NCI-H446 (cell line): Measurements from ENCODE around the gene FATE1.

Source experiments
- DNase-seq, 2 experiments: peaks; one replicate each; lab custom pipeline; 2025; lab: John Stamatoyannopoulos, UW

The FATE1 gene

GRCh38 chrX:151704041-151704663 lies 11.7 kb upstream of the FATE1 start:
- no peak for DNase-seq

DNA sequence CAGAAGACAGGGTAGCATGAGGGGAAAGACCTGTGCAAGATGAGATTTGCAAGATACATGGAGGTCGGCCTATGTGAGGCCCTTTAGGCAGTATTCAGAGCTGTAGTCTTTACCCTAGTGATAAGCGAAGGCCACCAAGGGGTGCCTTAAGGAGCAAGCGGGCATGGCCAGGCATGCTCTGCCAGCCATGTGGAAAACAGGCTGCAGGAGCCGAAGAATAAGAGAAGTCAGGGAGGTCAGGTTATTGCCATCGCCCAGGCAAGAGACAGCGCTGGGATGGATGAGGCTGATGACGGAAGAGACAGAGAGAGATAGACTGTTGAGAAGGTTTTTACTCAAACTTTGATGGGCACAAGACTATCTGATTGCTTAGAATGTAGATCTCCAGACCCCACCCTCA lies 7.0 kb upstream of the FATE1 start:
- DNase-seq: no peak

GRCh38 chrX:151710457-151710856 lies 5.4 kb upstream of the FATE1 start:
- no peak for DNase-seq

GRCh38 chrX:151711154-151711553 lies 4.7 kb upstream of the FATE1 start:
- DNase-seq: no peak

DNA sequence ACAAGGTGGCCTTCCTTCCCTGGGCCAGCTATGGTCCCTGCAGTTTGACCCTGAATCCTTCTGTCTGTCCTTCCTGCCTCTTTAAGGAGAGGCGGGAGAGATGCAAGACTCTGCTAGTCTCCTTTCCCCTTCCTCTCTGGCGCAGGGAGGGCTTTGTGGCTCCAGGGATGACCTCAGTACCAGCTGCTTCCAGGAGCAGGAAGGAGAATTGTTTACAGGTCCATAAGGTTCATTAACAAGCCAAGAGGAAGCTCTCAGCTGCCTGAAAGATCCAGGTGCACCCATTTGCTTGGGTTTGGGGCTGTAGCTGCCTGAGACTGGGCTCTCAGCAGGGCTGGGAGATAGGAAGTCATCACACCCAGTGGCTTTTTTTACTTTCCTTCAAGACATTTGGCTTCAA lies 4.0 kb upstream of the FATE1 start:
- no peak for DNase-seq

DNA sequence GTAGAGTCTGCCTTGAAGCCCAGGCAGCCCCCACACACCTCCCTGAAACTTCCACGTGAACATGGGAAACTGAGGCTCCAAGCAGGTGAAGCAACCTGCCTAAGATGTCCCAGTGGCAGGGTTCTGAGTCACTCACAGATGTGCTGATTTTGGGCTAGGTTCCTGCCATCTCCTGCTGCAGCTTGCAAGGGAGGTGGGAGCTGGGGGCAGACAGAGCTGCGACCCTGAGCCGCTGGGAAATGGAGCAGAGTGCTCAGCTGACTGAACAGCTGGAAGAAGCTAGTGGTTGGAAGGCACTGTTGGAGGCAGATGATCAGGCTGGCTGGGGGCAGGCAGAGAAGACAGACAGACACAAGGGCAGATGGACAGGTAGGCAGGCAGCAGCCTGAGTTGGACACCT lies 3.6 kb upstream of the FATE1 start:
- no peak for DNase-seq

DNA sequence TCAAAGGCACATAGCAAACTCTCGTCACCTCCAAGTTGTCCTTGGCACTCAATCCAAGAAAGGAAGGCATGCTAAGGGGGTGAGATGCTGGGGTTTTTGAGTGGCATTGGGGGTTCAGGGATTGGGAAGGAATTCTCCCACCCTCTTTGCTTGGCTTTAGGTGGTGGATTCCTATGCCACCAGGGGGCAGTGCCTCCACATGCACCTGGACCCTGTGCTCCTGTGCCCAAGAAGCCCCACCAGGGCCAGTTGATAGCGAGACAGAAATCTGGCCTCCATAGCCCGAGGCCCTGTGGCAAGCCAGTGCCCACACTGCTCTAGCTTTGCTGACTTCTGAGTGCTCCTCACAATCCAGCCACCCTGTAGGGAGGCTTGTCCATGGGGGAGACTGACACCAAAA lies 2.0 kb upstream of the FATE1 start:
- no peak for DNase-seq

DNA sequence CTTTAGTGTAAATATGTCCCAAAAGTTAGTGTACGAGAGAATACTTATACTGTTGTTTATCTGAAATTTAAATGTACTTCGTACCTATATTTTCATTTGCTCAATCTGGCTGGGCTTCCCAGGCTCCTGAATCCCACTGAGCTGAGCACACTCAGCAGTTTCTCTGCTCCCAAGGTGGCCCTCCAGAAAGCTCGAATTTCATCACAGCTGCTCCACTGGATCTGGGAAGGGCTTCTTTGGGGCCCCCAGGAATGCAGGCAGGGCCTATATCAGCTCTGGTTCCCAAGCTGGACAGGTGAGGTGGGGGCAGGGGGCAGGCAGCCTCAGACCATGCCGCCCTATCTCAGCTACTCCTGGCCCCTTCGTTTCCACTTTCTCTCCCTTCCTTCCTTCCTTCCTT lies 1.5 kb upstream of the FATE1 start:
- DNase-seq: no peak

GRCh38 chrX:151722241-151722846 lies 6.5 kb downstream of the FATE1 start:
- DNase-seq: no peak

DNA sequence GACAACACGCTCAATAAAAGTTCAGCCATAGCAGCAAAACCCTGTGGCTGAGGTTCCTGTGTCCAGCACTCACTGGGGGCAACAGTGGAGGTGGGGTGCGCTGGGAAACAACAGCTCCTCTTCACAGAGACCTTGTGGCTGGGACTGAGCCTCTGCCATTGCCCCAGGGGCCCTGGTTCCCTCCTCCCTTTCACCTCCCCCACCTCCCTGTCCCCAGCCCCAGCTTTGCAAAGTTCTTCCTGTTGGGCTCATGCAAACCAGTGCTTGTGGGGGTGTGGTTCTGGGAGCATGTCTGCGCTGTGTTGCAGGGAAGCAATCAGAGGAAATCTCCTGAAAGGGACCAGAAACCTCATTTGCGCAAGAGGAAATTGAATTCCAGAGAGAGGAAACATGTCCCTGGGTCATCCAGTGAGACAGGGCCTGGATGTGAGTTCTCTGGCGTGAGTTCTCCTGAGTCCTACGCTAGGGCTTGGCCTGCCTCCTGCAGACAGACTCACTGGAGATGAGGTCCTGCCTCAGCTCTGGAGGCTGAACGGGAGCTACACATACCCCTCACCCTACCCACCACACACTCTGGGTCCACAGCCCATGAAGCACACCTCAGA lies 7.4 kb downstream of the FATE1 start:
- no peak for DNase-seq

DNA sequence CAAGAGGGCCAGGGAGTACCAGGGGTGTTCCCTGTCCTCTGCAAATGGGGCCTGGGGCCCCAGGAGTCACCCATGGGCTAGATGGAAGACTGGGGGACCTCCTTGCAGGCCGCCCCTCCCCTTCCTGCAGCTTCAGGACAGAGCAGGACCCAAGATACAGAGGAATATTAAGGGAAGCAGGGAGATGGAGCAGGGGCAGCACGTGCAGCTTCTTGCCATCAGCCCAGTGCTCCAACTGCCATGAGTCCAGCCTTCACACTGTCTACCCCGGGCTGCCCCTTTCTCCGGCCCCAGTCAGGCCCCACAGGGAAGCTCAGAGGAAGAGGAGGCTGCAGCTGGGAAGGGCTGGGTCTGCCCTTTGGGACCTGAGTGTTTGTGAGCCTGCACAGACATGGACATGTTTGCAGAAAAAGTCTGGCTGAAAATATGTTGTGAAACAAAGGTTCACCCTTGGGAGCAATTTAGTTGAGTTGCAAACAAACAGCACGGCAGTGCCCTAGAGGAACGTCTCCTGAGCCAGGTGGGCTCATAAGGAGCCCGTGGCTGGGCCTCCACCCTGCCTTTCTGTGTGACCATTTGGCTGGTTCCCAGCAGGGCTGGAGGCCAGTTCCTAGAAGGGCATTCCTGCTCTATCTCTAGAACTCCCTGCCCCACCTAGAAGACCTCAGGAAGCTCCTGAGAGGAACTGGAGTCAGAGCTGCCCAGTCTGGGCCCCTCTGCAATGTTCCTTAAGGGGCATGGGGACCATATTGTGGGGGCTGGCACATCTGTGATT lies 8.9 kb downstream of the FATE1 start:
- no peak for DNase-seq

DNA sequence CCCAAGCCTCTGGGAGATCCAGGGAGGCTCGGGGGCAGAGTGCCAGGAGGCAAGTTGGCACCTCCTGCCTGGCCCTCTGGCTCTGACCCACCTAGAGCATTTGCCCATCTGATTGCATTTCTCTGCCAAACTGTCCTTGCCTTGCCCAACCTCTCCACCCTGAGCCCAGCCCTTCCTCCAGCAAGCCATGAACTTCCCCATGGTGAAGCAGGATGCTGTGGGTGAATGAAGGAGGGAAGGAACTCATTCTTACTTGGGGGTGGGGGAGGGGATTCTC lies 9.4 kb downstream of the FATE1 start:
- no peak for DNase-seq

GRCh38 chrX:151726751-151727150 lies 10.9 kb downstream of the FATE1 start:
- DNase-seq: no peak

DNA sequence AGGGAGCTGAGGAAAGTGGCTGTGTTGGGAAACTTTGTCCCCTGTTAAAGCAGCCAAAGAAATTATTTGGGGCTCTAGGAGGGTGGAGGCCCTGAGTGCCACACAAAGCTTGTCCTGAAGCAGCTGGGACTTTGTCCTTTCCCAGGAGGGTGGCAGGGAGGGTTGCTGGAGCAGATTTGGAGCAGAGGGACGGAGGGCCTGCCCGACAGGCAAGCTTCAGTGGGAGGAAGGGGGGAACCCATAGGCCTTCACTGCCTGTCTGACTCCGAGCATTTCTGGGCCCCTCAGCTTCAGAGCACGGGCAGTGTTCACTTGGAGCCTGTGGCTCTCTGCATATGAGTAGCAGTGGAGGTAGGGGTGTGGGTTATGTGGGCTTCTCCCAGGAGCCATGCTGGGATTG lies 11.5 kb downstream of the FATE1 start:
- DNase-seq: no peak

GRCh38 chrX:151729056-151729725 lies 13.4 kb downstream of the FATE1 start:
- DNase-seq: no peak

DNA sequence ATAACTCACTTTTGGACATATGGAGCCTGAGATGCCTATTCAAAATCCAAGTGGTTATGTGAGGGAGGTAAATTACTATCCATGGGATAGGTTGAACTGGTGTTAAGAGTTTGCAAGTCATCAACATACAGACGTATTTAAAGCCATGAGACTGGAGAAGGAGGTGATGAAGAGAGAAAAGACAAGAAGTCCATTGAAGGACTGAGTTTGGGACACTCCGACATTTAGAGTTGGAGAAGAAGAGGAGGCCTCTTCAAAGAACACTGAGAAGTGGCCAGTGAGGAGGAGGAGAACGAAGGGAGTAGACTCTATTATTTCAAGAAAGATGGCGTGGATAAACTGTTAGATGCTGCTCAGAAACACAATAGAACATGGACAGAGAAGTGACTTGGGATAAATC lies 18.6 kb downstream of the FATE1 start, which contains the start of gene CNGA2:
CNGA2 (plus strand) TSS at position 301 of the 400 bp plus-strand sequence. CDS start 3,738 bp downstream, outside the sequence.
- DNase-seq: no peak

DNA sequence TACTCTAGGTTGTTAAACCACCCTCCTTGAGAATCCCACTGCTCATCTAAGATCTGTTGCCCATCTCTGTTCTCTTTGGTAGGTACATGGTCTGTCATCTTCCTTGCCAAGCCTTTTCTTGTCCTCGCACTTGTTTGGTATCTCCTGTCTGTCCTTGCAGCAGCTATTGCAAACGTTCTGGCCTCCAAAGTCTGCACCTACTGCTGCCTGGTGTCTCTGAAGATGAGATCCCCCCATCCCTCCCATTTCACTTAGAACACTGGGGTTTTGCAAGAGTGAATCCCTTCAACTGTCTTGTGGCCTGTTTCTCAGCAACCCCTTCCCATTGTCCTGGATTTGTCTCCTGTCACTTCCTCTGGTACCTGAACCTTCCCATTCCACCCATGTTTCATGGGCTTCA lies 19.4 kb downstream of the FATE1 start:
- DNase-seq: no peak

DNA sequence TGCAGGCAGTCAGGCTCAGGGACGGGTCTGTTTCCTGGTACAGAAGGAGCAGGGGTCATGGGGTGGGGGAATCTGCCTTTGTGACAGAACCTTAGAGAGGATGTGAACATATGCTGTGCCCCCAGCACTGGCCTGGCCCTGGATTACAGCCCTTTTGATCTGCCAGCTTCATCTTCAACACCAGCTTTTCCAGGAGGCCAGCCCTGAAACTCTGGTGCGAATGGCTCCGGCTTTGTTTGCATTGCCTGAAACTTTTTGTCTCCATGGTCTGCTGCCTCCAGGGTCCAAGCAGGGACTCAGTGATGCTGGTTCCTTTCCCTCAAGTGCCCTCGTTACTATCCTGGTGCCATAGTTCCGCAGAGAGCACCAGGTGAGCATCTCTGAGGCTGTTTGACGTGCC lies 20.9 kb downstream of the FATE1 start:
- no peak for DNase-seq

GRCh38 chrX:151737494-151737893 lies 21.7 kb downstream of the FATE1 start:
- no peak for DNase-seq

DNA sequence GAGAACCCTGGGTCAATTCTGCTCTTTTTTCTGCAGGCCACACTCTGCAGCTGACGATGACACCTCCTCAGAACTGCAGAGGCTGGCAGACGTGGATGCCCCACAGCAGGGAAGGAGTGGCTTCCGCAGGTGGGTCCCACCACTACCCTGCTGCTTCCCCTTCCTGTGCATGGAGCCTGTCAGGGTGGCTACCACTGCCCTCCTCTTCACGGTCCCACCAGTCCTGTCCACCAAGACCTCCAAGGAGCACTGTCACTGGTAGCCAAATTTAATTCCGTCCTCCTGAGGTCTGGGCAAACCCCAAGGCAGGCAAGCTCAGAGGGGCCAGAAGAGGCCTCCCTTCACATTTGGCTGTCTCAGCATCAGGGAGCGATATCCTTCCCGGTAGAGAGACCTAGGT lies 22.9 kb downstream of the FATE1 start:
- DNase-seq: no peak

DNA sequence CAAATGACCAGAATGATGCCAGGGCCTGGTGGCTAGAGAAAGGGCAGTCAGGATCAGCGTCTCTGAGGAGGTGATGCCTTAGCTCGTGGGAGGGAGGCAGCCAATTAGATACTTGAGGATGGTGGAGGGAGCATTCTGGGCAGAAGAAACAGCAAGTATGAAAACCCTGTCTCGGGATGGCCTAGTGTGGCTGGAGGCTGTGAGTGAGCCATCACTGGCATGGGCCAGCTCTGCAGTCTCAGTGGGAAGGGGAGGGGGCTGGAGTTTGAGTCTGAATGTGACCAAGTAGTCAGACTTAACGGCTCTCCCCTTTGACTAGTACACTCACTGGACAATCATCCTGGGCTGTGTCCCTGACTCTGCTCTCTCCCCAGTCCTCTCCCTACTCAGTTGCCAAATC lies 25.8 kb downstream of the FATE1 start:
- DNase-seq: no peak

- no peak for DNase-seq
Observed at GRCh38 chrX:151742311-151742710, 26.5 kb downstream of the FATE1 start.
